Medulla oblongata (tissue), 1 donor: ENCODE results near the gene MSANTD4.
"Not testable (repeated sequence)": the region's sequence is repeated elsewhere in the genome, so short reads cannot be mapped to it uniquely, and the experiment has no call there.

Experiments used
- DNase-seq: peaks from one replicate; pipeline ENCODE4 v3.0.0-alpha.2; 2015; ENCODE audit errors: extremely low spot score

The MSANTD4 gene

GRCh38 chr11:106014035-106014434, 8.0 kb downstream of the MSANTD4 start:
- no peak for DNase-seq

- peak; percentile 26 for DNase-seq
These were observed 9.3 kb downstream of the MSANTD4 start for GRCh38 chr11:106012744-106013143.

- DNase-seq = no peak
These were observed 10.6 kb downstream of the MSANTD4 start for GRCh38 chr11:106011481-106011880.

- DNase-seq = not testable (repeated sequence)
These were observed 18.9 kb downstream of the MSANTD4 start for GRCh38 chr11:106003094-106003493.

GRCh38 chr11:106001304-106002012, 20.6 kb downstream of the MSANTD4 start:
- no peak for DNase-seq

GRCh38 chr11:105991888-105992287, 30.2 kb downstream of the MSANTD4 start:
- no peak for DNase-seq

- no peak for DNase-seq
These were observed 32.9 kb downstream of the MSANTD4 start for GRCh38 chr11:105989124-105989523.

- no peak for DNase-seq
These were observed 33.8 kb downstream of the MSANTD4 start for GRCh38 chr11:105988197-105988596.

- DNase-seq = no peak
These were observed 35.5 kb downstream of the MSANTD4 start for GRCh38 chr11:105986554-105986953.

- no peak for DNase-seq
These were observed 41.9 kb downstream of the MSANTD4 start for GRCh38 chr11:105979997-105980703.

- no peak for DNase-seq
These were observed 46.9 kb downstream of the MSANTD4 start for GRCh38 chr11:105975128-105975527.

- no peak for DNase-seq
These were observed 52.3 kb downstream of the MSANTD4 start for GRCh38 chr11:105969756-105970155.

- DNase-seq = no peak
These were observed 53.9 kb downstream of the MSANTD4 start for GRCh38 chr11:105968021-105968697.

GRCh38 chr11:105960252-105961245, 61.5 kb downstream of the MSANTD4 start:
- no peak for DNase-seq
